Activated CD8-positive, alpha-beta T cell treated with anti-CD3 and anti-CD28 coated beads for 36 hours (primary cell): ENCODE measurements around the gene ECHDC3. TPM values are rescaled to one million over a fixed set of nuclear protein-coding genes. Genes with fewer than 3 reads are reported as not detected.
A peak's percentile ranks its signal among the peaks of the same experiment; 100 is the strongest.

Experiments
- ATAC-seq: fragments of 200-7000 bp; cut with Tn5 transposase; one replicate; pipeline ENCODE4 v1.10.0; 2021; ENCODE audit warnings: mild to moderate bottlenecking, moderate library complexity
- CTCF ChIA-PET: fragments of 350-600 bp; sonication (Branson Sonifier 250); formaldehyde crosslinking; loops from one replicate; lab custom pipeline; 2021; ENCODE audit warnings: antibody characterized with exemption; lab: Charles Lee
- POLR2A ChIA-PET: fragments of 350-600 bp; sonication (Branson Sonifier 250); formaldehyde crosslinking; loops from one replicate; lab custom pipeline; 2021; ENCODE audit warnings: antibody characterized with exemption; lab: Charles Lee
- DNase-seq: peaks from one replicate; pipeline ENCODE4 v3.0.0-alpha.2; 2020
- H3K27ac Mint-ChIP-seq: one replicate; pipeline ENCODE4 v1.8.0; 2021; ENCODE audit warnings: mild to moderate bottlenecking, mixed read lengths
- H3K27me3 Mint-ChIP-seq: one replicate; pipeline ENCODE4 v1.8.0; 2021; ENCODE audit warnings: mixed read lengths
- H3K36me3 Mint-ChIP-seq: one replicate; pipeline ENCODE4 v1.8.0; 2021; ENCODE audit warnings: low read depth, mixed read lengths
- H3K4me1 Mint-ChIP-seq: one replicate; pipeline ENCODE4 v1.8.0; 2021; ENCODE audit warnings: low read depth, mixed read lengths
- H3K4me3 Mint-ChIP-seq: one replicate; pipeline ENCODE4 v1.8.0; 2021; ENCODE audit warnings: mild to moderate bottlenecking, moderate library complexity, mixed read lengths
- H3K9me3 Mint-ChIP-seq: one replicate; pipeline ENCODE4 v1.8.0; 2021; ENCODE audit warnings: mixed read lengths
- intact Hi-C: fragments of 100-400 bp; cut with micrococcal nuclease; formaldehyde crosslinking; loops from one replicate; pipeline ENCODE4 v1.10.0; 2022
- total RNA-seq, 2 experiments: library from RNA; stranded (reverse); gene quantifications; one replicate each; pipeline ENCODE4 v1.2.3, GENCODE V29; 2021
- TF ChIP-seq, protein P1 (sequence below): fragments of 200-600 bp; IDR thresholded peaks from one replicate; pipeline ENCODE4 v1.8.0; 2022; ENCODE audit warnings: antibody characterized with exemption, mild to moderate bottlenecking

The ECHDC3 gene
- total RNA-seq, 2 experiments from 2014 or later: 1.1 to 1.7 TPM

GRCh38 chr10:11755512-11756263, 13.5 kb downstream of the ECHDC3 start:
- H3K27me3 Mint-ChIP-seq: no peaks in the 10 kb centered on the region
- H3K4me3 Mint-ChIP-seq: no peak overlapping the region
- ChIA-PET CTCF (interaction anchor here (7.6 kb wide), 1 partner anchor 242 kb away, joined by 137 read pairs; no protein-coding TSS in a partner anchor), POLR2A (no interaction called here)
- DNase-seq: no peak
- H3K27ac Mint-ChIP-seq: no peak overlapping the region
- no peaks in the 10 kb centered on the region for H3K36me3 Mint-ChIP-seq
- TF ChIP-seq, protein P1, sequence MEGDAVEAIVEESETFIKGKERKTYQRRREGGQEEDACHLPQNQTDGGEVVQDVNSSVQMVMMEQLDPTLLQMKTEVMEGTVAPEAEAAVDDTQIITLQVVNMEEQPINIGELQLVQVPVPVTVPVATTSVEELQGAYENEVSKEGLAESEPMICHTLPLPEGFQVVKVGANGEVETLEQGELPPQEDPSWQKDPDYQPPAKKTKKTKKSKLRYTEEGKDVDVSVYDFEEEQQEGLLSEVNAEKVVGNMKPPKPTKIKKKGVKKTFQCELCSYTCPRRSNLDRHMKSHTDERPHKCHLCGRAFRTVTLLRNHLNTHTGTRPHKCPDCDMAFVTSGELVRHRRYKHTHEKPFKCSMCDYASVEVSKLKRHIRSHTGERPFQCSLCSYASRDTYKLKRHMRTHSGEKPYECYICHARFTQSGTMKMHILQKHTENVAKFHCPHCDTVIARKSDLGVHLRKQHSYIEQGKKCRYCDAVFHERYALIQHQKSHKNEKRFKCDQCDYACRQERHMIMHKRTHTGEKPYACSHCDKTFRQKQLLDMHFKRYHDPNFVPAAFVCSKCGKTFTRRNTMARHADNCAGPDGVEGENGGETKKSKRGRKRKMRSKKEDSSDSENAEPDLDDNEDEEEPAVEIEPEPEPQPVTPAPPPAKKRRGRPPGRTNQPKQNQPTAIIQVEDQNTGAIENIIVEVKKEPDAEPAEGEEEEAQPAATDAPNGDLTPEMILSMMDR: no peak
- ATAC-seq: no peak
- no peaks in the 10 kb centered on the region for H3K9me3 Mint-ChIP-seq
- intact Hi-C loops: no loop called here
- H3K4me1 Mint-ChIP-seq: peaks cover 4% of the 10 kb centered on the region

- TF ChIP-seq, protein P1: no peak
- no peaks in the 10 kb centered on the region for H3K36me3 Mint-ChIP-seq
- intact Hi-C loops: no loop called here
- ATAC-seq (no peak), DNase-seq (no peak)
- H3K9me3 Mint-ChIP-seq: no peaks in the 10 kb centered on the region
- CTCF ChIA-PET: interaction anchor here (0.9 to 7.6 kb wide), 32 partner anchors 9 to 272 kb away, joined by 3 to 137 read pairs (median 5); partner anchors contain the start of gene ECHDC3
- H3K27me3 Mint-ChIP-seq: no peaks in the 10 kb centered on the region
- POLR2A ChIA-PET: interaction anchor here (0.6 to 1.1 kb wide), 2 partner anchors 151 to 242 kb away, joined by 3 read pairs; no protein-coding TSS in a partner anchor
- H3K27ac Mint-ChIP-seq: no peak overlapping the region
- H3K4me1 Mint-ChIP-seq: peaks cover 4% of the 10 kb centered on the region
- no peak overlapping the region for H3K4me3 Mint-ChIP-seq
Observed at GRCh38 chr10:11756766-11757315, 14.7 kb downstream of the ECHDC3 start.

DNA sequence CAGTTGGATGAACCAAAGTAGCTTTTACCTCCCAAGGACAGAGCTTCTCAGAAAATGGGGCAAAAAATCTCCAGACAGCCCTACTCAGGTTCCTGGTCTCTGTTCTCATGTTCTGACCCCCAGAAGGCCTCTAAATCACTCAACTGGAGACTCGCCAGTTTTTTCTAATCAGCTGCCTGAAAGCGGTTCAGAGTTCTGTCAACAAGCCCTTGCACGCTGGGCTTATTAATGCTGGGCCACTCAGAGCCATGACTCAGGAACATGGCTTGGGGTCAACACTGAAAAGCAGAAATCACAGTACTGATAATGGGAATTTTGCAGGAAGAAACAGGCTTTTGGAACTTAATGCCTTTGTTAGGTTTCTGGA, 15.3 kb downstream of the ECHDC3 start:
- no peak overlapping the region for H3K27ac Mint-ChIP-seq
- no peak for DNase-seq
- CTCF ChIA-PET: interaction anchor here (0.6 to 7.6 kb wide), 44 partner anchors 9 to 273 kb away, joined by 3 to 137 read pairs (median 5); partner anchors contain the start of gene ECHDC3
- H3K9me3 Mint-ChIP-seq: no peaks in the 10 kb centered on the region
- TF ChIP-seq, protein P1: no peak
- no peaks in the 10 kb centered on the region for H3K36me3 Mint-ChIP-seq
- H3K4me3 Mint-ChIP-seq: no peak overlapping the region
- intact Hi-C loops: no loop called here
- H3K4me1 Mint-ChIP-seq: peaks cover 4% of the 10 kb centered on the region
- no peaks in the 10 kb centered on the region for H3K27me3 Mint-ChIP-seq
- POLR2A ChIA-PET: interaction anchor here (0.6 to 1.1 kb wide), 4 partner anchors 18 to 555 kb away, joined by 3 read pairs; no protein-coding TSS in a partner anchor
- ATAC-seq: no peak

GRCh38 chr10:11757821-11758463, 15.8 kb downstream of the ECHDC3 start:
- no peaks in the 10 kb centered on the region for H3K36me3 Mint-ChIP-seq
- POLR2A ChIA-PET: interaction anchor here (0.6 to 1.1 kb wide), 5 partner anchors 19 to 555 kb away, joined by 3 read pairs; no protein-coding TSS in a partner anchor
- ATAC-seq: peak; percentile 100
- intact Hi-C loops: loop anchor here (1.0 to 2.0 kb wide), 2 partner anchors 59 to 243 kb away; no protein-coding TSS in a partner anchor
- peak; percentile 92 for DNase-seq
- peaks cover 4% of the 10 kb centered on the region for H3K4me1 Mint-ChIP-seq
- TF ChIP-seq, protein P1: peak; percentile 90
- no peak overlapping the region for H3K4me3 Mint-ChIP-seq
- no peak overlapping the region for H3K27ac Mint-ChIP-seq
- H3K9me3 Mint-ChIP-seq: no peaks in the 10 kb centered on the region
- no peaks in the 10 kb centered on the region for H3K27me3 Mint-ChIP-seq
- CTCF ChIA-PET: interaction anchor here (0.6 to 7.6 kb wide), 50 partner anchors 10 to 273 kb away, joined by 3 to 137 read pairs (median 4); partner anchors contain the start of gene ECHDC3
